Activated naive CD4-positive, alpha-beta T cell treated with anti-CD3 and anti-CD28 coated beads for 36 hours (primary cell): ENCODE data around the gene RNU6-8. TPM values are rescaled to one million over a fixed set of nuclear protein-coding genes. Genes with fewer than 3 reads are reported as not detected.

Experiments used
- CTCF ChIA-PET: fragments of 350-600 bp; sonication (Branson Sonifier 250); formaldehyde crosslinking; loops from one replicate; lab custom pipeline; 2021; ENCODE audit warnings: antibody characterized with exemption; lab: Charles Lee
- DNase-seq: peaks from one replicate; pipeline ENCODE4 v3.0.0-alpha.2; 2020
- H3K27ac Mint-ChIP-seq: one replicate; pipeline ENCODE4 v1.8.0; 2021; ENCODE audit warnings: mild to moderate bottlenecking, mixed read lengths
- H3K27me3 Mint-ChIP-seq: one replicate; pipeline ENCODE4 v1.8.0; 2021; ENCODE audit warnings: low read depth, mixed read lengths
- H3K36me3 Mint-ChIP-seq: one replicate; pipeline ENCODE4 v1.8.0; 2021; ENCODE audit warnings: low read depth, mixed read lengths
- H3K4me1 Mint-ChIP-seq: one replicate; pipeline ENCODE4 v1.8.0; 2021; ENCODE audit warnings: low read depth, mixed read lengths
- H3K4me3 Mint-ChIP-seq: one replicate; pipeline ENCODE4 v1.8.0; 2021; ENCODE audit warnings: mild to moderate bottlenecking, moderate library complexity, mixed read lengths
- H3K9me3 Mint-ChIP-seq: one replicate; pipeline ENCODE4 v1.8.0; 2021; ENCODE audit warnings: mixed read lengths
- intact Hi-C: fragments of 100-400 bp; cut with micrococcal nuclease; formaldehyde crosslinking; loops from one replicate; pipeline ENCODE4 v1.15.1; 2023
- total RNA-seq, 2 experiments: library from RNA; stranded (reverse); gene quantifications; one replicate each; pipeline ENCODE4 v1.2.3, GENCODE V29; 2021

Gene RNU6-8
- total RNA-seq, 2 experiments from 2014 or later, result not detected

GRCh38 chr14:32230181-32230580 lies 27.1 kb upstream of the RNU6-8 start:
- no peak for DNase-seq
- no peaks in the 10 kb centered on the region for H3K36me3 Mint-ChIP-seq
- no peak overlapping the region for H3K4me3 Mint-ChIP-seq
- no peak overlapping the region for H3K27ac Mint-ChIP-seq
- H3K4me1 Mint-ChIP-seq, result peaks cover 6% of the 10 kb centered on the region
- intact Hi-C loops, result no loop called here
- peaks cover 1% of the 10 kb centered on the region for H3K9me3 Mint-ChIP-seq
- CTCF ChIA-PET, result interaction anchor here (1.6 kb wide), 1 partner anchor 22 kb away, joined by 4 read pairs; no protein-coding TSS in a partner anchor
- H3K27me3 Mint-ChIP-seq, result no peaks in the 10 kb centered on the region

- no peaks in the 10 kb centered on the region for H3K36me3 Mint-ChIP-seq
- H3K27ac Mint-ChIP-seq, result no peak overlapping the region
- H3K27me3 Mint-ChIP-seq, result no peaks in the 10 kb centered on the region
- CTCF ChIA-PET, result interaction anchor here (2.0 kb wide), 1 partner anchor 25 kb away, joined by 8 read pairs; no protein-coding TSS in a partner anchor
- DNase-seq, result no peak
- intact Hi-C loops, result no loop called here
- no peaks in the 10 kb centered on the region for H3K9me3 Mint-ChIP-seq
- peaks cover 2% of the 10 kb centered on the region for H3K4me1 Mint-ChIP-seq
- no peak overlapping the region for H3K4me3 Mint-ChIP-seq
These were observed 23.0 kb upstream of the RNU6-8 start for GRCh38 chr14:32226056-32226455.

- Mint-ChIP-seq H3K27me3 (no peaks in the 10 kb centered on the region), H3K27ac (no peak overlapping the region), H3K36me3 (no peaks in the 10 kb centered on the region), H3K9me3 (no peaks in the 10 kb centered on the region), H3K4me1 (peaks cover 2% of the 10 kb centered on the region), H3K4me3 (no peak overlapping the region)
- DNase-seq, result no peak
- intact Hi-C loops, result no loop called here
- CTCF ChIA-PET, result interaction anchor here (1.0 to 2.0 kb wide), 2 partner anchors 16 to 26 kb away, joined by 3 to 8 read pairs; no protein-coding TSS in a partner anchor
These were observed 22.4 kb upstream of the RNU6-8 start for GRCh38 chr14:32225378-32225920.

- Mint-ChIP-seq H3K4me3 (no peak overlapping the region), H3K27ac (no peak overlapping the region), H3K4me1 (peaks cover 2% of the 10 kb centered on the region), H3K27me3 (no peaks in the 10 kb centered on the region), H3K9me3 (no peaks in the 10 kb centered on the region), H3K36me3 (no peaks in the 10 kb centered on the region)
- CTCF ChIA-PET, result interaction anchor here (1.0 to 2.0 kb wide), 3 partner anchors 16 to 27 kb away, joined by 3 to 8 read pairs (median 3); no protein-coding TSS in a partner anchor
- intact Hi-C loops, result no loop called here
- DNase-seq, result peak; percentile 25
These were observed 21.8 kb upstream of the RNU6-8 start for GRCh38 chr14:32224737-32225377.

GRCh38 chr14:32217301-32217700 lies 14.2 kb upstream of the RNU6-8 start:
- Mint-ChIP-seq H3K27ac (no peak overlapping the region), H3K36me3 (no peaks in the 10 kb centered on the region), H3K9me3 (no peaks in the 10 kb centered on the region), H3K27me3 (peaks cover 2% of the 10 kb centered on the region), H3K4me1 (no peaks in the 10 kb centered on the region), H3K4me3 (no peak overlapping the region)
- intact Hi-C loops, result no loop called here
- CTCF ChIA-PET, result no interaction called here
- no peak for DNase-seq

GRCh38 chr14:32212833-32213232 lies 9.8 kb upstream of the RNU6-8 start:
- Mint-ChIP-seq H3K4me1 (no peaks in the 10 kb centered on the region), H3K27ac (no peak overlapping the region), H3K9me3 (no peaks in the 10 kb centered on the region), H3K36me3 (no peaks in the 10 kb centered on the region), H3K27me3 (no peaks in the 10 kb centered on the region), H3K4me3 (no peak overlapping the region)
- intact Hi-C loops, result no loop called here
- no peak for DNase-seq
- CTCF ChIA-PET, result interaction anchor here (0.6 to 2.0 kb wide), 2 partner anchors 10 to 40 kb away, joined by 3 to 4 read pairs; no protein-coding TSS in a partner anchor

- H3K27me3 Mint-ChIP-seq, result no peaks in the 10 kb centered on the region
- CTCF ChIA-PET, result interaction anchor here (1.4 kb wide), 1 partner anchor 43 kb away, joined by 6 read pairs; no protein-coding TSS in a partner anchor
- no peak overlapping the region for H3K27ac Mint-ChIP-seq
- no peaks in the 10 kb centered on the region for H3K9me3 Mint-ChIP-seq
- DNase-seq, result no peak
- peaks cover 9% of the 10 kb centered on the region for H3K4me1 Mint-ChIP-seq
- H3K36me3 Mint-ChIP-seq, result no peaks in the 10 kb centered on the region
- intact Hi-C loops, result no loop called here
- no peak overlapping the region for H3K4me3 Mint-ChIP-seq
These were observed 8.0 kb upstream of the RNU6-8 start for GRCh38 chr14:32211068-32211404.

GRCh38 chr14:32209471-32209870 lies 6.4 kb upstream of the RNU6-8 start:
- no peak for DNase-seq
- H3K4me3 Mint-ChIP-seq, result no peak overlapping the region
- H3K27me3 Mint-ChIP-seq, result no peaks in the 10 kb centered on the region
- peaks cover 15% of the 10 kb centered on the region for H3K4me1 Mint-ChIP-seq
- H3K27ac Mint-ChIP-seq, result no peak overlapping the region
- intact Hi-C loops, result loop anchor here (10.0 kb wide), 1 partner anchor 825 kb away; no protein-coding TSS in a partner anchor
- no peaks in the 10 kb centered on the region for H3K9me3 Mint-ChIP-seq
- CTCF ChIA-PET, result interaction anchor here (1.0 to 1.4 kb wide), 3 partner anchors 16 to 44 kb away, joined by 3 to 6 read pairs (median 3); no protein-coding TSS in a partner anchor
- H3K36me3 Mint-ChIP-seq, result no peaks in the 10 kb centered on the region

- H3K4me3 Mint-ChIP-seq, result no peak overlapping the region
These were observed 5.4 kb upstream of the RNU6-8 start for GRCh38 chr14:32208490-32208889.

GRCh38 chr14:32206552-32206951 lies 3.5 kb upstream of the RNU6-8 start:
- intact Hi-C loops, result loop anchor here (10.0 kb wide), 1 partner anchor 822 kb away; no protein-coding TSS in a partner anchor
- Mint-ChIP-seq H3K27ac (no peak overlapping the region), H3K36me3 (no peaks in the 10 kb centered on the region), H3K4me3 (no peak overlapping the region), H3K27me3 (no peaks in the 10 kb centered on the region), H3K4me1 (peaks cover 27% of the 10 kb centered on the region), H3K9me3 (no peaks in the 10 kb centered on the region)
- CTCF ChIA-PET, result interaction anchor here (0.9 to 1.0 kb wide), 2 partner anchors 130 to 279 kb away, joined by 3 read pairs; partner anchors contain the start of gene ARHGAP5
- no peak for DNase-seq

More at GRCh38 chr14:32208490-32208889, 5.4 kb upstream of the RNU6-8 start:
- Mint-ChIP-seq H3K36me3 (no peaks in the 10 kb centered on the region), H3K27me3 (no peaks in the 10 kb centered on the region), H3K4me1 (peaks cover 22% of the 10 kb centered on the region), H3K9me3 (no peaks in the 10 kb centered on the region), H3K27ac (no peak overlapping the region)
- intact Hi-C loops, result loop anchor here (10.0 kb wide), 1 partner anchor 824 kb away; no protein-coding TSS in a partner anchor
- DNase-seq, result no peak
- CTCF ChIA-PET, result interaction anchor here (0.6 to 1.0 kb wide), 4 partner anchors 15 to 46 kb away, joined by 3 read pairs; no protein-coding TSS in a partner anchor

- Mint-ChIP-seq H3K27me3 (no peaks in the 10 kb centered on the region), H3K4me3 (no peak overlapping the region), H3K9me3 (no peaks in the 10 kb centered on the region), H3K36me3 (no peaks in the 10 kb centered on the region), H3K4me1 (peaks cover 28% of the 10 kb centered on the region), H3K27ac (no peak overlapping the region)
- intact Hi-C loops, result loop anchor here (10.0 kb wide), 1 partner anchor 821 kb away; no protein-coding TSS in a partner anchor
- DNase-seq, result peak; percentile 28
- CTCF ChIA-PET, result interaction anchor here (0.9 to 1.0 kb wide), 2 partner anchors 129 to 279 kb away, joined by 3 read pairs; partner anchors contain the start of gene ARHGAP5
These were observed 2.9 kb upstream of the RNU6-8 start for GRCh38 chr14:32205984-32206383.

GRCh38 chr14:32205554-32205953 lies 2.5 kb upstream of the RNU6-8 start:
- no peak overlapping the region for H3K27ac Mint-ChIP-seq
- intact Hi-C loops, result loop anchor here (10.0 kb wide), 1 partner anchor 821 kb away; no protein-coding TSS in a partner anchor
- CTCF ChIA-PET, result no interaction called here
- H3K4me1 Mint-ChIP-seq, result peaks cover 30% of the 10 kb centered on the region
- H3K4me3 Mint-ChIP-seq, result no peak overlapping the region
- H3K36me3 Mint-ChIP-seq, result no peaks in the 10 kb centered on the region
- H3K9me3 Mint-ChIP-seq, result no peaks in the 10 kb centered on the region
- H3K27me3 Mint-ChIP-seq, result no peaks in the 10 kb centered on the region
- no peak for DNase-seq
